ENCODE measurements around the gene FNDC11. TPM values are rescaled to one million over a fixed set of nuclear protein-coding genes. Genes with fewer than 3 reads are reported as not detected.

The FNDC11 gene
- total RNA-seq, 1 experiment from 2014 or later, result not detected

DNA sequence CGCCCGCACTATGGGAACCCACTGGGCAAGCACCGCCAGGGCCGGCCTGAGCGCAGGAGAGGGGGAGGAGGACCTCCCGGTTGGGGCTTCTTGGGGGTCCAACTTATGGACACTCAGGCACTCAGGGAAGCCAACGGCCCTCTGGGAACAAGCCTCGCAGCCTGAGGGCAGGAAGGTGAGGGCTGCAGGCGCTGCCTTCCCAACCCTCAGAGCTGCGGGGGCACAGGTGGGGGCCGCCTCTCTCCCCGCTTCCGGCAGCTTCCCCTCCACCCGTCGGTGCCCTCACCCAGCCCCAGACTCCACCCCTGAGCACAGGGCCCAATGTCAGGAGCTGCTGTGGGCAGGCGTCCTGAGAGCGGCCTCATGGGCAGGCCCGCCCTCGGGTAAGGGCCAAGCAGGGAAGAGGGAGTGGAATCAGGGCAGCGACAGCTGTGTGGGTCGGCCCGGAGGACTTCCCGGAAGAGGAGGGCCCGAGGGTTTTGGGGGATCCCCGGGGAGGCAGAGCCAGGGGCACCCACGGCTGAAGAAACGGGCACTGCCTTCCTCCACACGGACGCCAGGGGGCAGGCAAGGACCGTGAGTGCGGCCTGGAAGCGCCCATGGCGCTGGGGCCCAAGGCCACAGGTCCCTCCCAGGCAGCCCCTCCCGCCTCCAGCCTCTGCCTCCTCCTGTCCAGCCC is 16.3 kb upstream of the FNDC11 start:
- peak overlapping the region; percentile 84 for H3K27ac Mint-ChIP-seq (ENCODE audit: unreplicated experiment)
- H3K4me1 Mint-ChIP-seq (ENCODE audit: low read depth, unreplicated experiment), result peaks cover 60% of the 10 kb centered on the region
- no TSS peak for BruUV-seq (replicated peaks)
- H3K36me3 Mint-ChIP-seq (ENCODE audit: insufficient read depth, unreplicated experiment), result peaks cover 62% of the 10 kb centered on the region
- peak; percentile 100 for DNase-seq
- H3K4me3 Mint-ChIP-seq (ENCODE audit: low read depth, unreplicated experiment), result peak overlapping the region; percentile 89
- no peaks in the 10 kb centered on the region for H3K9me3 Mint-ChIP-seq (ENCODE audit: low read depth, unreplicated experiment)
- intact Hi-C loops (cut with micrococcal nuclease; ENCODE audit: unreplicated experiment), result loop anchor here (2.0 to 5.0 kb wide), 5 partner anchors 40 to 435 kb away; partner anchors contain the start of genes GMEB2 and TPD52L2
- CTCF ChIA-PET, result interaction anchor here (0.7 to 3.2 kb wide), 41 partner anchors 8 to 587 kb away, joined by 3 to 37 read pairs (median 5); partner anchors contain the start of genes ARFRP1, HELZ2, PPDPF and PRPF6
- TF ChIP-seq, protein P1, sequence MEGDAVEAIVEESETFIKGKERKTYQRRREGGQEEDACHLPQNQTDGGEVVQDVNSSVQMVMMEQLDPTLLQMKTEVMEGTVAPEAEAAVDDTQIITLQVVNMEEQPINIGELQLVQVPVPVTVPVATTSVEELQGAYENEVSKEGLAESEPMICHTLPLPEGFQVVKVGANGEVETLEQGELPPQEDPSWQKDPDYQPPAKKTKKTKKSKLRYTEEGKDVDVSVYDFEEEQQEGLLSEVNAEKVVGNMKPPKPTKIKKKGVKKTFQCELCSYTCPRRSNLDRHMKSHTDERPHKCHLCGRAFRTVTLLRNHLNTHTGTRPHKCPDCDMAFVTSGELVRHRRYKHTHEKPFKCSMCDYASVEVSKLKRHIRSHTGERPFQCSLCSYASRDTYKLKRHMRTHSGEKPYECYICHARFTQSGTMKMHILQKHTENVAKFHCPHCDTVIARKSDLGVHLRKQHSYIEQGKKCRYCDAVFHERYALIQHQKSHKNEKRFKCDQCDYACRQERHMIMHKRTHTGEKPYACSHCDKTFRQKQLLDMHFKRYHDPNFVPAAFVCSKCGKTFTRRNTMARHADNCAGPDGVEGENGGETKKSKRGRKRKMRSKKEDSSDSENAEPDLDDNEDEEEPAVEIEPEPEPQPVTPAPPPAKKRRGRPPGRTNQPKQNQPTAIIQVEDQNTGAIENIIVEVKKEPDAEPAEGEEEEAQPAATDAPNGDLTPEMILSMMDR (IDR thresholded peaks at IDR 0.05; ENCODE audit: unreplicated experiment), result peak; percentile 99
- no peaks in the 10 kb centered on the region for H3K27me3 Mint-ChIP-seq (ENCODE audit: unreplicated experiment)

DNA sequence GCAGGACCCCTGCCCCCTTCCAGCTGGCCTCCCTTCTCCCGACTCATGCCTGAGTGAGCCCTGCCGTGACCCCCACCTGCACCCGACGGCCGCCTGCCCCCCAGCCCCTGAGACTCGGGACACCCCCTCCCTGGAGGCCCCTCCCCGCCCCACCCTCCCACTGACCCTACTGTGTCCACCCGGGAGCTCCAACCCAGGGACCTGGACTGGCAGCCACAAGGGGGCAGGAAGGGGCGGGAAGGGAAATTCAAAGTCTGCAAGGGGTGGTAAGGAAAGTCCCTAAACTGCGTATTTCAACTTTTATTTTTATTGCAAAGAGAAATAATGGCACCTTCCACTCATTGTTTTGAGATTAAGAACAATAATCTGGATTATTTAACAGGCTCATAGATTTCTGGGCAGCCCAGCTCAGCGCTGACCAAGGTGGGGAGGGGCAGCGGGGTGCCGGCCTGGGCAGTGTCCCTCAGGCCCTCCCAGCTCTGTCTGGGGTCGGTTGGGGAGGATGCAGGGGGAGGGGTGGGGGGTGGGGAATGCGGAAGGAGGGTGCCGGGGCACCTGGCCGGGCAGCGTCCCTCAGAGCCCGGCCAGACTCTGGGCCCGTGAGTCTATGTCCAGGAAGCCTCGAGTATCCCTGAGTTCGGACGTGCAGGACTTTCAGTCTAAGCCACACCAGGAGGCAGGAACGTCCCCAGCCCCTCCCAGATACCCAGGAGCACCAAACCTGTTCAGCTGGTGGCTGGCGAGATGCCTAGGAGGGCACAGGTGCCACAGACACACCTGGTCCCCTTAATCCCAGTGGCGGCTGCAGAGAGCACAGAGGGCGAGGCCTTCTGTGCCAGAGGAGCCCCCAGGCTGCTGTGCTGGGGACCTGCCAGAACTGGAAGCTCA is 15.5 kb upstream of the FNDC11 start:
- intact Hi-C loops (cut with micrococcal nuclease; ENCODE audit: unreplicated experiment), result loop anchor here (2.0 to 5.0 kb wide), 5 partner anchors 39 to 434 kb away; partner anchors contain the start of genes GMEB2 and TPD52L2
- BruUV-seq (replicated peaks), result no TSS peak
- TF ChIP-seq, protein P1 (IDR thresholded peaks at IDR 0.05; ENCODE audit: unreplicated experiment), result no peak
- Mint-ChIP-seq H3K4me3 (ENCODE audit: low read depth, unreplicated experiment) (peak overlapping the region; percentile 89), H3K27me3 (ENCODE audit: unreplicated experiment) (peaks cover 4% of the 10 kb centered on the region), H3K9me3 (ENCODE audit: low read depth, unreplicated experiment) (no peaks in the 10 kb centered on the region), H3K27ac (ENCODE audit: unreplicated experiment) (peak overlapping the region; percentile 84), H3K4me1 (ENCODE audit: low read depth, unreplicated experiment) (peaks cover 58% of the 10 kb centered on the region), H3K36me3 (ENCODE audit: insufficient read depth, unreplicated experiment) (peaks cover 55% of the 10 kb centered on the region)
- DNase-seq, result peak; percentile 97
- CTCF ChIA-PET, result interaction anchor here (0.7 to 3.2 kb wide), 44 partner anchors 8 to 586 kb away, joined by 3 to 37 read pairs (median 5); partner anchors contain the start of genes ARFRP1, GMEB2, HELZ2 and PPDPF

DNA sequence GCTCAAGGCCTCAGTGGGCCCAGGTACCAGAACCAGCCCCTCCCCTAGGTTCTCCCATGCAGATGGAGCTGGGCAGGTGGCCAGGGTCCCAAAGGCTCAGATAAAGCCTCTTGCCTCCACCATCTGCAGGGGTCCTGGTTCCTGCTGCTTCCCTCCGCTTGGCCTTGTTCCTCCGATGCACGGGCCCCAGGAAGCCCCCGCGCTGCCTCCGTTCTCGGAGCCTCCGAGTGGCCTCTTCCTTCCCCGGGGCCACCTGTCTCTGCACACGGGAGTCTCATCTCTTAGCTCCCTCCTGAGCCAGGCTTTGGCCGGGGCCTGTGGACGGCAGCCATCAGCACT is 14.9 kb upstream of the FNDC11 start:
- H3K4me1 Mint-ChIP-seq (ENCODE audit: low read depth, unreplicated experiment), result peaks cover 58% of the 10 kb centered on the region
- intact Hi-C loops (cut with micrococcal nuclease; ENCODE audit: unreplicated experiment), result loop anchor here (2.0 to 5.0 kb wide), 5 partner anchors 38 to 433 kb away; partner anchors contain the start of genes GMEB2 and TPD52L2
- no peak for DNase-seq
- BruUV-seq (replicated peaks), result no TSS peak
- peak overlapping the region; percentile 84 for H3K27ac Mint-ChIP-seq (ENCODE audit: unreplicated experiment)
- TF ChIP-seq, protein P1 (IDR thresholded peaks at IDR 0.05; ENCODE audit: unreplicated experiment), result no peak
- H3K27me3 Mint-ChIP-seq (ENCODE audit: unreplicated experiment), result peaks cover 10% of the 10 kb centered on the region
- H3K4me3 Mint-ChIP-seq (ENCODE audit: low read depth, unreplicated experiment), result peak overlapping the region; percentile 89
- no peaks in the 10 kb centered on the region for H3K9me3 Mint-ChIP-seq (ENCODE audit: low read depth, unreplicated experiment)
- CTCF ChIA-PET, result interaction anchor here (1.0 to 3.2 kb wide), 22 partner anchors 9 to 580 kb away, joined by 3 to 37 read pairs (median 8); partner anchors contain the start of genes ARFRP1, GMEB2, HELZ2 and PPDPF
- peaks cover 49% of the 10 kb centered on the region for H3K36me3 Mint-ChIP-seq (ENCODE audit: insufficient read depth, unreplicated experiment)

Data from Calu3 (cell line).